ENCODE measurements around the gene NPBWR2.

NPBWR2 gene

GRCh38 chr20:64116541-64117431 lies 9.4 kb upstream of the NPBWR2 start:
- no peak for DNase-seq

GRCh38 chr20:64116016-64116415 lies 8.7 kb upstream of the NPBWR2 start:
- DNase-seq, result no peak

GRCh38 chr20:64115171-64115911 lies 8.0 kb upstream of the NPBWR2 start:
- DNase-seq, result peak; percentile 10

- no peak for DNase-seq
Measured at GRCh38 chr20:64114356-64114971, 7.1 kb upstream of the NPBWR2 start.

- DNase-seq, result no peak
Measured at GRCh38 chr20:64113796-64114355, 6.5 kb upstream of the NPBWR2 start.

- DNase-seq, result no peak
Measured at GRCh38 chr20:64113444-64113775, 6.0 kb upstream of the NPBWR2 start.

GRCh38 chr20:64112691-64113443 lies 5.5 kb upstream of the NPBWR2 start:
- DNase-seq, result no peak

- DNase-seq, result no peak
Measured at GRCh38 chr20:64111841-64112641, 4.7 kb upstream of the NPBWR2 start.

GRCh38 chr20:64110411-64111068 lies 3.2 kb upstream of the NPBWR2 start:
- DNase-seq, result no peak

GRCh38 chr20:64109831-64110391 lies 2.5 kb upstream of the NPBWR2 start:
- DNase-seq, result no peak

- no peak for DNase-seq
Measured at GRCh38 chr20:64108731-64109681, 1.6 kb upstream of the NPBWR2 start.

GRCh38 chr20:64107736-64108457 lies 532 bp upstream of the NPBWR2 start:
- DNase-seq, result no peak

- DNase-seq, result no peak
Measured at GRCh38 chr20:64106435-64106961, 867 bp downstream of the NPBWR2 start.

GRCh38 chr20:64105846-64106434 lies 1.4 kb downstream of the NPBWR2 start:
- DNase-seq, result no peak

GRCh38 chr20:64104667-64105451 lies 2.5 kb downstream of the NPBWR2 start:
- DNase-seq, result no peak

- DNase-seq, result no peak
Measured at GRCh38 chr20:64103871-64104666, 3.3 kb downstream of the NPBWR2 start.
